ENCODE data around the gene RAP1GAP. TPM values are rescaled to one million over a fixed set of nuclear protein-coding genes. Genes with fewer than 3 reads are reported as not detected.

Gene RAP1GAP
- total RNA-seq, 1 experiment from 2014 or later = 7.2 TPM

DNA sequence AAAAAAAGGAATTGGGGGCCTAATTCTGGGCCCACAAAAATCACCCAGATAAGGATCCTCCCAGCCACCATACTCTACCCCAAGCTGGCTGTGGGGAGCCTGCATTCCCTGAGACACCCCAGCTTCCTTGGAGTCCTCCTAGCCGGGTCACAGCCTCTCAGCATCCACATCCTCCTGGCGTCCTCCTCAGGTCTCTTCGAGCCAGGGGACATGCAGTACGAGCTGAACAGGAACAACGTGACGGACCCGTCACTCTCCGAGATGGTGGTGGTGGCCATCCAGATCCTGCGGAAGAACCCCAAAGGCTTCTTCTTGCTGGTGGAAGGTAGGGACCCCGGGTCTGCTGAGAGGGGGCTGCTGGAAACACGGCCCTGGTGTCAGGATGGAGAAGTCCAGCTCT, 95.7 kb downstream of the RAP1GAP start:
- CTCF ChIA-PET = interaction anchor here (2.2 kb wide), 1 partner anchor 203 kb away, joined by 6 read pairs; no protein-coding TSS in a partner anchor
- Mint-ChIP-seq H3K36me3 (ENCODE audit: insufficient read depth, unreplicated experiment) (no peaks in the 10 kb centered on the region), H3K27ac (ENCODE audit: unreplicated experiment) (no peak overlapping the region), H3K4me1 (ENCODE audit: low read depth, unreplicated experiment) (no peaks in the 10 kb centered on the region), H3K4me3 (ENCODE audit: unreplicated experiment) (no peak overlapping the region), H3K27me3 (ENCODE audit: insufficient read depth, unreplicated experiment) (no peaks in the 10 kb centered on the region), H3K9me3 (ENCODE audit: unreplicated experiment) (no peaks in the 10 kb centered on the region)
- intact Hi-C loops (cut with micrococcal nuclease; ENCODE audit: unreplicated experiment) = no loop called here
- H3K4me1 ChIP-seq = no peaks in the 10 kb centered on the region
- POLR2A ChIA-PET = no interaction called here
- H3K4me3 ChIP-seq (ENCODE audit: low read depth, low read length) = no peak overlapping the region
- no peaks in the 10 kb centered on the region for H3K36me3 ChIP-seq (ENCODE audit: control insufficient read depth, insufficient read depth, low read length)
- DNase-seq = no peak
- no peaks in the 10 kb centered on the region for H3K27me3 ChIP-seq (replicated peaks; ENCODE audit: control insufficient read depth, insufficient read depth, low read length)
- TF ChIP-seq, protein P1, sequence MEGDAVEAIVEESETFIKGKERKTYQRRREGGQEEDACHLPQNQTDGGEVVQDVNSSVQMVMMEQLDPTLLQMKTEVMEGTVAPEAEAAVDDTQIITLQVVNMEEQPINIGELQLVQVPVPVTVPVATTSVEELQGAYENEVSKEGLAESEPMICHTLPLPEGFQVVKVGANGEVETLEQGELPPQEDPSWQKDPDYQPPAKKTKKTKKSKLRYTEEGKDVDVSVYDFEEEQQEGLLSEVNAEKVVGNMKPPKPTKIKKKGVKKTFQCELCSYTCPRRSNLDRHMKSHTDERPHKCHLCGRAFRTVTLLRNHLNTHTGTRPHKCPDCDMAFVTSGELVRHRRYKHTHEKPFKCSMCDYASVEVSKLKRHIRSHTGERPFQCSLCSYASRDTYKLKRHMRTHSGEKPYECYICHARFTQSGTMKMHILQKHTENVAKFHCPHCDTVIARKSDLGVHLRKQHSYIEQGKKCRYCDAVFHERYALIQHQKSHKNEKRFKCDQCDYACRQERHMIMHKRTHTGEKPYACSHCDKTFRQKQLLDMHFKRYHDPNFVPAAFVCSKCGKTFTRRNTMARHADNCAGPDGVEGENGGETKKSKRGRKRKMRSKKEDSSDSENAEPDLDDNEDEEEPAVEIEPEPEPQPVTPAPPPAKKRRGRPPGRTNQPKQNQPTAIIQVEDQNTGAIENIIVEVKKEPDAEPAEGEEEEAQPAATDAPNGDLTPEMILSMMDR (IDR thresholded peaks at IDR 0.05; ENCODE audit: insufficient read depth in 1 of 2, low read depth in 1 of 2, low read length in 1 of 2, severe bottlenecking in 1 of 2, unreplicated experiment in 1 of 2) = no peak
- no TSS peak for BruUV-seq (replicated peaks)
- no peaks in the 10 kb centered on the region for H3K9me3 ChIP-seq

DNA sequence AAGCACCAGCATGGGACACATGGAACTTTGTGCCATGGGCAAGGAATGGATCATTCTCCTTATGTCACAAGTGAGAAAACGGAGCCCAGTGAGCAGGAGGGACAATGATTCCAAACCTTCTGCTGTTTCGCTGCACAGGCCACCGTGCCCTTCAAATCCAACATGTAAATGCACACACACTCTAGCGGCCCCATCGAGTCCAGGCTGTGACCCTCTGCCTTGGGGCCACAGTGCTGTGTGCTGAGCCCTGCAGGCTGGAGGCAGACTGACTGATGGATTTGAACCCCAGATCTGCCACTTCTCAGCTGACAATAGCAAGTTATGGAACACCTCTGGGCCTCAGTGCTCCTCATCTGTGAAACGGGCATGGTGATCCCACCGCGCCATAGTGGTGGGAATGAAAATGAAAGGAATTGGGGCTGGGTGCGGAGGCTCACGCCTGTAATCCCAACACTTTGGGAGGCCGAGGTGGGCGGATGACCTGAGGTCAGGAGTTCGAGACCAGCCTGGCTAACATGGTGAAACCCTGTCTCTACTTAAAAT, 96.4 kb downstream of the RAP1GAP start:
- H3K36me3 Mint-ChIP-seq (ENCODE audit: insufficient read depth, unreplicated experiment) = no peaks in the 10 kb centered on the region
- H3K4me3 Mint-ChIP-seq (ENCODE audit: unreplicated experiment) = no peak overlapping the region
- Histone ChIP-seq H3K36me3 (ENCODE audit: control insufficient read depth, insufficient read depth, low read length) (no peaks in the 10 kb centered on the region), H3K27me3 (replicated peaks; ENCODE audit: control insufficient read depth, insufficient read depth, low read length) (no peaks in the 10 kb centered on the region), H3K4me1 (no peaks in the 10 kb centered on the region), H3K9me3 (no peaks in the 10 kb centered on the region), H3K4me3 (ENCODE audit: low read depth, low read length) (no peak overlapping the region)
- intact Hi-C loops (cut with micrococcal nuclease; ENCODE audit: unreplicated experiment) = no loop called here
- no peak overlapping the region for H3K27ac Mint-ChIP-seq (ENCODE audit: unreplicated experiment)
- no peaks in the 10 kb centered on the region for H3K27me3 Mint-ChIP-seq (ENCODE audit: insufficient read depth, unreplicated experiment)
- H3K4me1 Mint-ChIP-seq (ENCODE audit: low read depth, unreplicated experiment) = no peaks in the 10 kb centered on the region
- BruUV-seq (replicated peaks) = no TSS peak
- TF ChIP-seq, protein P1 (IDR thresholded peaks at IDR 0.05; ENCODE audit: insufficient read depth in 1 of 2, low read depth in 1 of 2, low read length in 1 of 2, severe bottlenecking in 1 of 2, unreplicated experiment in 1 of 2) = no peak
- DNase-seq = no peak
- no peaks in the 10 kb centered on the region for H3K9me3 Mint-ChIP-seq (ENCODE audit: unreplicated experiment)
- CTCF ChIA-PET = interaction anchor here (2.2 kb wide), 1 partner anchor 202 kb away, joined by 6 read pairs; no protein-coding TSS in a partner anchor
- POLR2A ChIA-PET = no interaction called here

DNA sequence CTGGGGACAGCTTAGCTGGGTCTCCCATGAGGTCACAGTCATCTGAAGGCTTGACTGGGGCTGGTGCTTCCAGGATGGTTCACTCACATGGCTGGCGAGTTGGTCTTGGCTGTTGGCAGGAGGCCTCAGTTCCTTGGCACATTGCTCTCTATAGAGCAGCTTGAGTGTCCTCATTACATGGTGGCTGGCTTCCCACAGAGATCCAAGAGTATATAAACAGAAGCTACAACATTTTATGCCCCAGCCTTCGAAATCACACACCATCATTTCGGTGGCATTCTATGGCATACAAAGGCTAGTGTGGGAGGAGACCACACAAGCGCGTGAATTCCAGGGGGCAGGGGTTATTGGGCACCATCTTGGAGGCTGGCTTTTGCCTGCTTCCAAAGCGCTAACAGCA, 96.9 kb downstream of the RAP1GAP start:
- intact Hi-C loops (cut with micrococcal nuclease; ENCODE audit: unreplicated experiment) = no loop called here
- no peaks in the 10 kb centered on the region for H3K9me3 ChIP-seq
- Mint-ChIP-seq H3K27ac (ENCODE audit: unreplicated experiment) (no peak overlapping the region), H3K36me3 (ENCODE audit: insufficient read depth, unreplicated experiment) (no peaks in the 10 kb centered on the region), H3K4me1 (ENCODE audit: low read depth, unreplicated experiment) (no peaks in the 10 kb centered on the region), H3K4me3 (ENCODE audit: unreplicated experiment) (no peak overlapping the region), H3K27me3 (ENCODE audit: insufficient read depth, unreplicated experiment) (no peaks in the 10 kb centered on the region), H3K9me3 (ENCODE audit: unreplicated experiment) (no peaks in the 10 kb centered on the region)
- H3K4me3 ChIP-seq (ENCODE audit: low read depth, low read length) = no peak overlapping the region
- ChIA-PET CTCF (interaction anchor here (0.6 to 1.2 kb wide), 2 partner anchors 167 to 202 kb away, joined by 3 read pairs; no protein-coding TSS in a partner anchor), POLR2A (no interaction called here)
- no peaks in the 10 kb centered on the region for H3K27me3 ChIP-seq (replicated peaks; ENCODE audit: control insufficient read depth, insufficient read depth, low read length)
- H3K36me3 ChIP-seq (ENCODE audit: control insufficient read depth, insufficient read depth, low read length) = no peaks in the 10 kb centered on the region
- H3K4me1 ChIP-seq = no peaks in the 10 kb centered on the region
- BruUV-seq (replicated peaks) = no TSS peak
- TF ChIP-seq, protein P1 (IDR thresholded peaks at IDR 0.05; ENCODE audit: insufficient read depth in 1 of 2, low read depth in 1 of 2, low read length in 1 of 2, severe bottlenecking in 1 of 2, unreplicated experiment in 1 of 2) = no peak
- DNase-seq = no peak
